Mucosa of descending colon (tissue), 3 donors: ENCODE data around the gene IL31RA. TPM values are rescaled to one million over a fixed set of nuclear protein-coding genes. Genes with fewer than 3 reads are reported as not detected.
"Not testable (repeated sequence)": the region's sequence is repeated elsewhere in the genome, so short reads cannot be mapped to it uniquely, and the experiment has no call there.

ENCODE experiments used
- ATAC-seq: fragments of 200-7000 bp; cut with Tn5 transposase; one replicate; pipeline ENCODE4 v1.9.1; 2020; ENCODE audit warnings: mild to moderate bottlenecking, moderate library complexity
- DNase-seq, 3 donors: peaks; one replicate each; pipeline ENCODE4 v3.0.0-alpha.2; 2020
- H3K36me3 ChIP-seq: fragments of 200-600 bp; one replicate; pipeline ENCODE4 v1.8.0; 2021; ENCODE audit warnings: low read depth, mild to moderate bottlenecking
- H3K4me1 ChIP-seq: fragments of 200-600 bp; one replicate; pipeline ENCODE4 v1.8.0; 2021; ENCODE audit warnings: low read depth, mild to moderate bottlenecking
- H3K4me3 ChIP-seq: fragments of 200-600 bp; one replicate; pipeline ENCODE4 v1.8.0; 2021; ENCODE audit warnings: mild to moderate bottlenecking
- H3K9me3 ChIP-seq: fragments of 200-600 bp; one replicate; pipeline ENCODE4 v1.8.0; 2021; ENCODE audit warnings: mild to moderate bottlenecking
- intact Hi-C, 2 donors: fragments of 100-400 bp; cut with DNase I in 1 of 2; cut with micrococcal nuclease in 1 of 2; formaldehyde crosslinking; loops; one replicate each; pipeline versions ENCODE4 v1.11.0 to v1.11.1; 2022; cut with DNase I, micrococcal nuclease
- long read RNA-seq, 2 donors: library from polyadenylated mRNA; unstranded; transcript quantifications; one replicate each; pipeline ENCODE4 v2.0.0, GENCODE V29; 2019 to 2021
- total RNA-seq, 3 donors: library from RNA; stranded (reverse); fragmentation: NEBNext Ultra II Directional in 2 of 3; extraction: Animal tissue kit (Norgen Biotek cat#: 25700) in 2 of 3; gene quantifications; one replicate each; pipeline versions ENCODE4 v1.2.1 to v1.2.4, GENCODE V29; 2021 to 2023
- TF ChIP-seq, protein P1 (sequence below): fragments of 200-600 bp; IDR thresholded peaks from one replicate; pipeline ENCODE4 v1.8.0; 2022; ENCODE audit warnings: antibody characterized with exemption, mild to moderate bottlenecking
- donor health status: DM: no; HTN: no; CAD: no; lungs with moderate emphysema.
- donor health status: DM: no; HTN: no; CAD: no.
- donor health status: DM: no; HTN: yes; CAD: no.

Gene IL31RA
- under 1 TPM in 1 of 3 donors, not detected in 2; 0.12 TPM for total RNA-seq
- long read RNA-seq, donor 1: 0 reads
- long read RNA-seq, donor 2: 0 reads

DNA sequence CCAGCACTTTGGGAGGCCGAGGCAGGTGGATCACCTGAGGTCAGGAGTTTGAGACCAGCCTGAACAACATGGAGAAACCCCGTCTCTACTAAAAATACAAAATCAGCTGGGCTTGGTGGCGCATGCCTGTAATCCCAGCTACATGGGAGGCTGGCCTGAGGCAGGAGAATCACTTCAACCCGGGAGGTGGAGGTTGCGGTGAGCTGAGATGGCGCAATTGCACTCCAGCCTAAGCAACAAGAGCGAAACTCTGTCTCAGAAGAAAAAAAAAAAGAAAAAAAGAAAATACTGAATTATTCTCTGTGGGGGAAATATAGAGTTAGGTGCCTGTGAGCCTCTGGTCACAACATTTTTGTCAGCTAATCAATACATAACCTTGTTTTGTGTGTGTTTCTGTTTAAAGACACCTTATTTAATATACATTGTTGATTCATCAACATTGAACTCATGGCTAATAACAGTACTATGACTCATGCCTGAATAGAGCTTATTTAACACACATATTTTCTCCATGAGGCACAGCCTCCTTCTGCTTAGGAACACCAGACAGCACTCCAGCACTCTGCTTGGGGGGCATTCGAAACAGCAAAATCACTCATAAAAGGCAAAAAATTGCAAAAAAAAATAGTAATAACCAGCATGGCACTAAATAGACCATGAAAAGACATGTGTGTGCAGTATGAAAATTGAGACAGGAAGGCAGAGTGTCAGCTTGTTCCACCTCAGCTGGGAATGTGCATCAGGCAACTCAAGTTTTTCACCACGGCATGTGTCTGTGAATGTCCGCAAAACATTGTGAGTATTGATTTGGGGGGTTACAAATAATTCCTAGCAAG is at the start of gene IL31RA:
IL31RA (plus strand) TSS at position 519 of the 836 bp plus-strand sequence; CDS start at position 733, 214 bp downstream.
- H3K4me3 ChIP-seq: no peak within 1 kb of the TSS
- TF ChIP-seq, protein P1, sequence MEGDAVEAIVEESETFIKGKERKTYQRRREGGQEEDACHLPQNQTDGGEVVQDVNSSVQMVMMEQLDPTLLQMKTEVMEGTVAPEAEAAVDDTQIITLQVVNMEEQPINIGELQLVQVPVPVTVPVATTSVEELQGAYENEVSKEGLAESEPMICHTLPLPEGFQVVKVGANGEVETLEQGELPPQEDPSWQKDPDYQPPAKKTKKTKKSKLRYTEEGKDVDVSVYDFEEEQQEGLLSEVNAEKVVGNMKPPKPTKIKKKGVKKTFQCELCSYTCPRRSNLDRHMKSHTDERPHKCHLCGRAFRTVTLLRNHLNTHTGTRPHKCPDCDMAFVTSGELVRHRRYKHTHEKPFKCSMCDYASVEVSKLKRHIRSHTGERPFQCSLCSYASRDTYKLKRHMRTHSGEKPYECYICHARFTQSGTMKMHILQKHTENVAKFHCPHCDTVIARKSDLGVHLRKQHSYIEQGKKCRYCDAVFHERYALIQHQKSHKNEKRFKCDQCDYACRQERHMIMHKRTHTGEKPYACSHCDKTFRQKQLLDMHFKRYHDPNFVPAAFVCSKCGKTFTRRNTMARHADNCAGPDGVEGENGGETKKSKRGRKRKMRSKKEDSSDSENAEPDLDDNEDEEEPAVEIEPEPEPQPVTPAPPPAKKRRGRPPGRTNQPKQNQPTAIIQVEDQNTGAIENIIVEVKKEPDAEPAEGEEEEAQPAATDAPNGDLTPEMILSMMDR: no peak
- no peaks in the 10 kb centered on the region for H3K36me3 ChIP-seq
- DNase-seq (no peak), ATAC-seq (no peak)
- no peaks in the 10 kb centered on the region for H3K4me1 ChIP-seq
- intact Hi-C loops: no loop called here
- no peaks in the 10 kb centered on the region for H3K9me3 ChIP-seq

DNA sequence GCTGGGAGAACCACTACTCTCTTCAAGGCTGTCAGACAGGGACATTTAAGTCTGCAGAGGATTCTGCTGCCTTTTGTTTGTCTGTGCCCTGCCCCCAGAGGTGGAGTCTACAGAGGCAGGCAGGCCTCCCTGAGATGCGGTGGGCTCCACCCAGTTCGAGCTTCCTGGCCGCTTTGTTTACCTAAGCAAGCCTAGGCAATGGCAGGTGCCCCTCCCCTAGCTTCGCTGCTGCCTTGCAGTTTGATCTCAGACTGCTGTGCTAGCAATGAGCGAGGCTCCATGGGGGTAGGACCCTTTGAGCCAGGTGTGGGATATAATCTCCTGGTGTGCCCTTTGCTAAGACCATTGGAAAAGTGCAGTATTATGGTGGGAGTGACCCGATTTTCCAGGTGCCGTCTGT is 42.3 kb upstream of the IL31RA start:
- intact Hi-C loops, ATAC-seq, H3K4me1 ChIP-seq, DNase-seq, H3K36me3 ChIP-seq, H3K9me3 ChIP-seq, H3K4me3 ChIP-seq: not testable (repeated sequence)

DNA sequence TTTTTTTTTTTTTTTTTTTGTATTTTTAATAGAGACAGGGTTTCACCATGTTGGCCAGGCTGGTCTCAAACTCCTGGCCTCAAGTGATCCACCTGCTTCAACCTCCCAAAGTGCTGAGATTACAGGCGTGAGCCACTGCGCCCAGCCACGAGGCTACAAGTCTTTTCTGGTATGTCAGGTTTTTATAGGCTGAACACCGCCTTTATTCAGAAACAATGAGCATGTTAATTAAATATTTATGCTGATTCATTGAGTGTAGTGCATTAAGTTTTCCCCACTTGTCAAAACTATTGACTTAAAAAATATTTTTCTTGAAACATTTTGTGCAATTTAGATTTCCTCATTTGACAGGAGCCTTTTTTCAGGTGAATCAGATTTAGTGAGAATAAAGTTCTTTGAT is 35.2 kb upstream of the IL31RA start:
- H3K4me1 ChIP-seq, H3K4me3 ChIP-seq, H3K36me3 ChIP-seq, ATAC-seq, H3K9me3 ChIP-seq, DNase-seq, intact Hi-C loops: not testable (repeated sequence)

DNA sequence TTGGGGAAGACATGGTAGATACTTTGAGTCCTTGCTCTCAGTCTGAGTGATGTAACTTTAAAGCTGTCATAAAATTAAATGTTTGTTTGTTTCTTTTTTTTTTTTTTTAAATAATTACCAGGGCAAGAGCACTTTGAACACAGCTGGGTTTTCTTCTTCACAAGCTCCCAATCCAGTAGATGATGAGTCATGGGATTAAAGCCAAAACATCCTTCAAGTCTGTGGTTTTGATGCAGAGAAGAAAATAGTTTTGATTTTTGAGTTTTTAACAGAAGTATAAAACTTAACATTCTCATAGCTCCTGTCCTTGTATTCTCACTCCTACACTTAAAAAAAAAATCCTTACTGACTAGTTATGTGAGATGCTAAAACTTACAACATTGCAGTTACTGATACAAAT is 34.8 kb upstream of the IL31RA start:
- DNase-seq: no peak
- H3K9me3 ChIP-seq: no peaks in the 10 kb centered on the region
- intact Hi-C loops: no loop called here
- TF ChIP-seq, protein P1: no peak
- no peaks in the 10 kb centered on the region for H3K36me3 ChIP-seq
- H3K4me1 ChIP-seq: no peaks in the 10 kb centered on the region
- no peak for ATAC-seq
- H3K4me3 ChIP-seq: no peak overlapping the region

DNA sequence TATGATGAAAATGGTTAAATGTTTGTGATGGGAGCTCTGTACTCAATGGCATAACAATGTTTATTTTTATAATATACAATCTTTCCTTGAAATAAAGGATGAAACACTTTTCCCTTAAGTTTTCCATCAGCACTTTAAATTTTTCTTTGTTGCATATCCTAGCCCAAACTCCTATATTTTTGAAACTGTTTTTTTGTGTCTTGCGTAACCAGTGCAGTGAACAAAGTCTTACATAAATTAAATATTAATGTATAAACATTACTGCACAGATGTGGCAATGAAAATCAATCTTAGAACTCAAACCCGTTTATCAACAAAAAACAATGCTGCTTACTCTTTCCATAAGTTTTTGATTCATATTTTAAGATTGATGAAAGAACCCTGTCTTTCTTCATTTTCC is 34.1 kb upstream of the IL31RA start:
- Histone ChIP-seq H3K4me1 (no peaks in the 10 kb centered on the region), H3K9me3 (no peaks in the 10 kb centered on the region), H3K36me3 (no peaks in the 10 kb centered on the region), H3K4me3 (no peak overlapping the region)
- TF ChIP-seq, protein P1: no peak
- no peak for ATAC-seq
- no peak for DNase-seq
- intact Hi-C loops: no loop called here

DNA sequence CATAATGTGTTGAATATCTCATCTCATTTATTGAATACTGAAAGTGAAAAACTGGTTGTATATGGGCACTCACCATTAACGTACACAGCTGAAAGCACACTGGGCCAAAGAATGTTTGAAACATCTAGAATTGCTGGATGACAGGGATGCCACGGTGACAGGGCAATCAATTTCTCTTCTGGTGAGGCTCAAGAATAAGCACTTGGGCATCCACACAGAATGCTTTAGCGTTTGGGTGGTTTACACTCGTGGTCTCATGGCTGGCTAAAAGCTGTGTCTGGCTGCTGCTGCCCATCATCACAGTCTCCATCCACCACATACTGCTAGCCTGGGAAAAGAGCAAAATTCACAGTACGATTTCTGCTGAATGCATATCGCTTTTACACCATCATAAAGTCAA is 30.7 kb upstream of the IL31RA start:
- Histone ChIP-seq H3K4me1 (no peaks in the 10 kb centered on the region), H3K4me3 (no peak overlapping the region), H3K36me3 (no peaks in the 10 kb centered on the region), H3K9me3 (no peaks in the 10 kb centered on the region)
- no peak for DNase-seq
- no peak for ATAC-seq
- TF ChIP-seq, protein P1: no peak
- intact Hi-C loops: no loop called here
